Endothelial cell of umbilical vein (primary cell): ENCODE data around the gene GLMN. TPM values are rescaled to one million over a fixed set of nuclear protein-coding genes. Genes with fewer than 3 reads are reported as not detected.

Source experiments
- BruUV-seq: library from RNA; stranded (reverse); fragments of 400-500 nt; replicated peaks from 2 replicates; lab custom pipeline; 2021; lab: Mats Ljungman, UMichigan
- CTCF ChIA-PET: fragments of 300-600, 350-600 bp; sonication (Branson Sonifier 250); formaldehyde crosslinking; loops from one replicate; lab custom pipeline; 2021; ENCODE audit warnings: antibody characterized with exemption, inconsistent platforms; lab: Charles Lee
- POLR2A ChIA-PET: fragments of 300-600, 350-600 bp; sonication (Branson Sonifier 250); formaldehyde crosslinking; loops from one replicate; lab custom pipeline; 2021; ENCODE audit warnings: antibody characterized with exemption, inconsistent platforms; lab: Charles Lee
- DNase-seq: peaks from one replicate; pipeline ENCODE4 v3.0.0-alpha.2; 2011; ENCODE audit warnings: low read depth, low spot score
- FAIRE-seq: peaks from 2 replicates; lab custom pipeline; 2011; peaks lifted over from hg19 to GRCh38; lab: Jason Lieb, UNC
- H2AFZ ChIP-seq: 2 replicates; pipeline ENCODE4 v1.6.0; 2012; ENCODE audit warnings: low read depth, low read length, control low read depth, inconsistent platforms
- H3K27ac ChIP-seq: 2 replicates; pipeline ENCODE4 v1.5.1; 2011; ENCODE audit warnings: low read depth, mild to moderate bottlenecking, control low read depth, low read length, moderate library complexity; ENCODE audit not compliant: insufficient read depth
- H3K27me3 ChIP-seq, 2 experiments: 2 replicates each; pipeline versions ENCODE4 v1.6.0 to v1.6.1; 2011; ENCODE audit warnings: low read length in 2 of 2, mixed read lengths in 1 of 2; ENCODE audit not compliant: control insufficient read depth in 2 of 2, insufficient read depth in 2 of 2
- H3K36me3 ChIP-seq, 2 experiments: 2 replicates in 1 of 2; 3 replicates in 1 of 2; pipeline ENCODE4 v1.5.1; 2011; ENCODE audit warnings: low read length in 2 of 2, mild to moderate bottlenecking in 1 of 2, moderate library complexity in 1 of 2; ENCODE audit not compliant: control insufficient read depth in 2 of 2, insufficient read depth in 2 of 2; ENCODE audit errors: extremely low read depth in 1 of 2
- H3K4me1 ChIP-seq: 3 replicates; pipeline ENCODE4 v1.5.1; 2011; ENCODE audit warnings: mild to moderate bottlenecking, low read length; ENCODE audit not compliant: control insufficient read depth, insufficient read depth; ENCODE audit errors: extremely low read depth
- H3K4me2 ChIP-seq: 2 replicates; pipeline ENCODE4 v1.6.1; 2011; ENCODE audit warnings: low read length, control low read depth, mixed read lengths; ENCODE audit not compliant: insufficient read depth
- H3K4me3 ChIP-seq, 3 experiments: fragments of 200-600 bp in 1 of 3; sonication (generic), shearing (Covaris generic) in 1 of 3; replicated peaks in 1 of 3; 2 replicates each; pipeline ENCODE4 v1.5.1; 2011 to 2016; ENCODE audit warnings: control low read depth in 3 of 3, low read length in 3 of 3, mild to moderate bottlenecking in 2 of 3, inconsistent platforms in 1 of 3, low read depth in 1 of 3, moderate library complexity in 1 of 3; ENCODE audit not compliant: insufficient read depth in 1 of 3
- H3K79me2 ChIP-seq: 2 replicates; pipeline ENCODE4 v1.6.0; 2012; ENCODE audit warnings: low read length, inconsistent platforms; ENCODE audit not compliant: control insufficient read depth, insufficient read depth
- H3K9ac ChIP-seq: replicated peaks from 2 replicates; pipeline ENCODE3; 2011; ENCODE audit warnings: low read length, control low read depth; ENCODE audit not compliant: insufficient read depth; ENCODE audit errors: extremely low read depth
- H3K9me1 ChIP-seq: replicated peaks from 3 replicates; pipeline ENCODE4 v1.6.0; 2011; ENCODE audit warnings: mild to moderate bottlenecking, low read length; ENCODE audit not compliant: control insufficient read depth, insufficient read depth; ENCODE audit errors: extremely low read depth
- H3K9me3 ChIP-seq: replicated peaks from 2 replicates; pipeline ENCODE4 v1.5.1; 2012; ENCODE audit warnings: low read length, inconsistent platforms; ENCODE audit not compliant: control insufficient read depth, insufficient read depth
- H4K20me1 ChIP-seq: replicated peaks from 2 replicates; pipeline ENCODE3; 2011; ENCODE audit warnings: mild to moderate bottlenecking, low read length; ENCODE audit not compliant: control insufficient read depth, insufficient read depth; ENCODE audit errors: extremely low read depth
- CTCF ChIP-seq, 2 donors: IDR thresholded peaks; 1 replicate in 1 of 2; 2 replicates in 1 of 2; pipeline ENCODE4 v1.5.1; 2011; ENCODE audit warnings: low read length in 2 of 2, mild to moderate bottlenecking in 2 of 2, moderate library complexity in 2 of 2, control low read depth in 1 of 2, inconsistent platforms in 1 of 2, low read depth in 1 of 2; ENCODE audit not compliant: insufficient read depth in 1 of 2; ENCODE audit errors: extremely low read depth in 1 of 2
- EZH2 ChIP-seq: IDR thresholded peaks from 2 replicates; pipeline ENCODE4 v1.6.1; 2012; ENCODE audit warnings: borderline replicate concordance, low read depth, mild to moderate bottlenecking, moderate library complexity, low read length, inconsistent platforms; ENCODE audit not compliant: severe bottlenecking
- GATA2 ChIP-seq: IDR thresholded peaks from 2 replicates; pipeline ENCODE4 v1.7.0; 2011; ENCODE audit warnings: low read depth, mild to moderate bottlenecking, moderate library complexity, mixed read lengths, low read length; ENCODE audit not compliant: insufficient read length, insufficient read depth
- JUN ChIP-seq: IDR thresholded peaks from 2 replicates; pipeline ENCODE4 v1.6.1; 2011; ENCODE audit warnings: borderline replicate concordance, low read depth; ENCODE audit not compliant: insufficient read length, insufficient read depth
- MAX ChIP-seq: IDR thresholded peaks from 2 replicates; pipeline ENCODE4 v1.6.1; 2011; ENCODE audit not compliant: insufficient read depth, insufficient read length
- dilution Hi-C: fragments of 300-500 bp; cut with MboI; formaldehyde crosslinking; loops from one replicate; pipeline ENCODE4 v1.15.0; 2019; ENCODE audit warnings: low sequenced_read_pairs; ENCODE audit not compliant: extremely low pct_ligation_motif_present
- intact Hi-C: fragments of 100-400 bp; cut with micrococcal nuclease; formaldehyde crosslinking; loops from one replicate; pipeline ENCODE4 v1.10.0; 2022
- polyA plus RNA-seq, 4 experiments: library from polyadenylated mRNA; depleted of rRNA in 3 of 4; stranded (reverse) in 3 of 4; unstranded in 1 of 4; fragments of >200 nt; gene quantifications; 2 replicates each; pipeline versions ENCODE4 v1.2.1 to v1.2.3, GENCODE V29; 2011 to 2012; ENCODE audit warnings: missing spikeins in 1 of 4
- total RNA-seq: library from RNA; stranded (reverse); gene quantifications from 2 replicates; pipeline ENCODE4 v1.2.3, GENCODE V29; 2021

The GLMN gene
- total and polyA plus RNA-seq, 2 donors (not counting 3 experiments of a cell fraction or from before 2014, with no cell fraction given), result 2.4 to 13.2 TPM

GRCh38 chr1:92343061-92343460, 44.3 kb upstream of the GLMN start:
- Histone ChIP-seq H3K4me1 (no peaks in the 10 kb centered on the region), H3K9ac (no peak overlapping the region), H3K9me1 (no peaks in the 10 kb centered on the region), H3K4me2 (no peak overlapping the region), H4K20me1 (no peaks in the 10 kb centered on the region), H3K79me2 (no peaks in the 10 kb centered on the region), H3K9me3 (no peaks in the 10 kb centered on the region), H3K27me3 (no peaks in the 10 kb centered on the region), H2AFZ (no peak overlapping the region), H3K27ac (no peak overlapping the region), H3K36me3 (peaks cover 0 to 2% of the 10 kb centered on the region in 2 experiments), H3K4me3 (no peak overlapping the region)
- ChIA-PET POLR2A (no interaction called here), CTCF (interaction anchor here (1.5 kb wide), 1 partner anchor 33 kb away, joined by 4 read pairs; no protein-coding TSS in a partner anchor)
- no peak for DNase-seq
- intact Hi-C loops (no loop called here), dilution Hi-C loops (no loop called here)
- BruUV-seq, result no TSS peak
- no peak for FAIRE-seq
- no peak for TF ChIP-seq EZH2
- TF ChIP-seq GATA2, result no peak
- TF ChIP-seq JUN, result no peak
- TF ChIP-seq MAX, result no peak
- no peak for TF ChIP-seq CTCF (IDR thresholded peaks at IDR 0.05; ENCODE audit: extremely low read depth in 1 of 2, insufficient read depth in 1 of 2, low read depth in 1 of 2, low read length in 2 of 2)
